Activated naive CD4-positive, alpha-beta T cell treated with anti-CD3 and anti-CD28 coated beads, Interleukin-2, amount 10 ng/mL, durations not matched to agents 5 hours and 36 hours (primary cell): ENCODE results near the gene CBY3. TPM values are rescaled to one million over a fixed set of nuclear protein-coding genes. Genes with fewer than 3 reads are reported as not detected.

ENCODE experiments used
- total RNA-seq, 2 experiments: library from RNA; stranded (reverse); gene quantifications; one replicate each; pipeline ENCODE4 v1.2.3, GENCODE V29; 2021

CBY3 gene
- total RNA-seq: under 1 TPM; 0.31 to 0.71 TPM

GRCh38 chr5:179680780-179681401 is at the start of gene CBY3:
TSS of gene CBY3 (minus strand) at chr5:179681034. CDS start at chr5:179680918, 116 bp downstream.

DNA sequence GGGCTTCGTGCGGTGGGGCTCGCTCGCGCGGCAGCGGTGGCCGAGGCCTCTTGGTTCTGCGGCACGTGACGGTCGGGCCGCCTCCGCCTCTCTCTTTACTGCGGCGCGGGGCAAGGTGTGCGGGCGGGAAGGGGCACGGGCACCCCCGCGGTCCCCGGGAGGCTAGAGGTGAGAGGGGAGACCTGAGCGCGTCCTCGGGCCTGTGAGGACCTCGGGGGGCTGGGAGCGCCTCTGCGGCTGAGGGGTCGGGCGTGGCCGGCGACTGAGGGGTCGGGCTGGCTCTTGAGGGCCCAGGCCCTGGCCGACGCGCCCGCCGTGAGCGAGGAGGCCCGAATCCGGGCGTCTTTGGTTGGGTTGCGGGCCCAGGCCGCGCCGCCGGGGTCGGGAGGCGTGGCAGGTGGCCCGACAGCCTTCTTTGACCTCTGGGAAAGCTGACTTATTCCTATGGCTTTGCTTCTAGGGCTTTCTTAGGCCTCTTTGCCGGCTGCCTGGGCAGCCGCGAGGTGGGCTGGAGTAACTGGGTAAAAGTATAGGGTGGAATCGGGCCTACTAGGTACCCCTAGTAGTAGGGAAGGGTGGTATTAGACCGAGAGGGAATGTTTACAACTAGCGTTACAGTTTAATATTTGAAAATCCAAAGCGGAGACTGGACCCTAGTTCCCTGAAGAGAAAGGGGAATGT is 18.2 kb upstream of the CBY3 start, which contains the start of gene CANX:
Gene CANX, plus strand, starts transcription at position 33 of the 681 bp plus-strand sequence. CDS start 6,715 bp downstream, outside the sequence.

Other genes with a start within 250 kb of the CBY3 start
- 10 to 100 TPM; 42.4 to 46.8 TPM for gene RUFY1, start 130.5 kb downstream of the CBY3 start, total RNA-seq
- 100 to 1,000 TPM; 883 to 954 TPM for gene HNRNPH1, start 57.4 kb downstream of the CBY3 start, total RNA-seq
- gene CANX, start 17.9 kb upstream of the CBY3 start, total RNA-seq: 100 to 1,000 TPM; 418 to 432 TPM
- 10 to 100 TPM; 29.5 to 31.1 TPM for gene MAML1, start 51.8 kb upstream of the CBY3 start, total RNA-seq
- gene LTC4S, start 113.0 kb upstream of the CBY3 start, total RNA-seq: 1 to 10 TPM; 2.4 to 3.9 TPM
- gene MGAT4B, start 125.8 kb upstream of the CBY3 start, total RNA-seq: 10 to 100 TPM; 96.8 to 99.3 TPM
- gene SQSTM1, start 139.9 kb upstream of the CBY3 start, total RNA-seq: 100 to 1,000 TPM; 134 to 147 TPM
- gene MRNIP, start 177.8 kb upstream of the CBY3 start, total RNA-seq: 10 to 100 TPM; 21.5 to 22.6 TPM
- 10 to 100 TPM; 73.4 to 82.2 TPM for gene TBC1D9B, start 226.9 kb upstream of the CBY3 start, total RNA-seq